ENCODE measurements around the gene IER5. TPM values are rescaled to one million over a fixed set of nuclear protein-coding genes. Genes with fewer than 3 reads are reported as not detected.

IER5 gene
- total and polyA plus RNA-seq, 2 of the 13 experiments (the other 11 are each of a cell fraction or from before 2014, with no cell fraction given) = 2.5 to 3.5 TPM

GRCh38 chr1:181141431-181141910 lies 53.0 kb downstream of the IER5 start (continued):
- TF ChIP-seq ZNF609 (CRISPR knock-in tag; IDR thresholded peaks at IDR 0.05; ENCODE audit: borderline replicate concordance) = no peak
- no peak for TF ChIP-seq STAG1 (CRISPR knock-in tag; IDR thresholded peaks at IDR 0.05)
- no peak for TF ChIP-seq ZNF256 (CRISPR knock-in tag; conservative IDR thresholded peaks at IDR 0.05)
- no peak for TF ChIP-seq SMAD1 (CRISPR knock-in tag; IDR thresholded peaks at IDR 0.05; ENCODE audit: borderline replicate concordance, low read depth)
- no peak for TF ChIP-seq ZNF670 (CRISPR knock-in tag; IDR thresholded peaks at IDR 0.05; ENCODE audit: borderline replicate concordance)
- no peak for TF ChIP-seq ZNF570 (CRISPR knock-in tag; IDR thresholded peaks at IDR 0.05; ENCODE audit: borderline replicate concordance)
- TF ChIP-seq FLYWCH1 (CRISPR knock-in tag; IDR thresholded peaks at IDR 0.05) = no peak
- TF ChIP-seq ZNF576 (CRISPR knock-in tag; IDR thresholded peaks at IDR 0.05) = no peak
- TF ChIP-seq ZKSCAN1 (IDR thresholded peaks at IDR 0.05; ENCODE audit: low read length) = no peak

Other genes with a start within 250 kb of the IER5 start
- gene KIAA1614, start 175.8 kb upstream of the IER5 start, total RNA-seq (2016; rRNA removed; fragmentation: Illumina TruSeq; extraction: Trizol) = 0.32 and 0.77 TPM in 2 replicates
- 0.12 and 0.15 TPM in 2 replicates for gene KIAA1614, start 175.8 kb upstream of the IER5 start, polyA plus RNA-seq (2011; rRNA removed)
- gene STX6, start 65.8 kb upstream of the IER5 start, total RNA-seq (2016; rRNA removed; fragmentation: Illumina TruSeq; extraction: Trizol) = 15.0 and 18.3 TPM in 2 replicates
- 10.3 and 10.8 TPM in 2 replicates for gene STX6, start 65.8 kb upstream of the IER5 start, polyA plus RNA-seq (2011; rRNA removed)
- gene MR1, start 54.7 kb upstream of the IER5 start, total RNA-seq (2016; rRNA removed; fragmentation: Illumina TruSeq; extraction: Trizol) = 6.6 and 10.4 TPM in 2 replicates
- 7.7 and 11.4 TPM in 2 replicates for gene MR1, start 54.7 kb upstream of the IER5 start, polyA plus RNA-seq (2011; rRNA removed)